HepG2 (cell line): Measurements from ENCODE around the gene PLXNA1. TPM values are rescaled to one million over a fixed set of nuclear protein-coding genes. Genes with fewer than 3 reads are reported as not detected.

ENCODE experiments used
- ATAC-seq: fragments of 200-7000 bp; cut with Tn5 transposase; 3 replicates; pipeline ENCODE4 v1.9.1; 2020; ENCODE audit warnings: mild to moderate bottlenecking, moderate library complexity
- BruUV-seq: library from RNA; stranded (reverse); fragments of 400-500 nt; replicated peaks from 2 replicates; lab custom pipeline; 2021; lab: Mats Ljungman, UMichigan
- CTCF ChIA-PET: fragments of 300-600 bp; formaldehyde crosslinking; extraction: SDS; loops from one replicate; lab custom pipeline; 2021; ENCODE audit warnings: low total read pairs, inconsistent platforms, low intra/inter-chr PET ratio; lab: Yijun Ruan, JAX
- POLR2A ChIA-PET: fragments of 350-600 bp; sonication (Branson Sonifier 250); formaldehyde crosslinking; loops from one replicate; lab custom pipeline; 2020; ENCODE audit warnings: antibody characterized with exemption, inconsistent platforms; lab: Yijun Ruan, JAX
- DNase-seq: peaks from one replicate; pipeline ENCODE4 v3.0.0-alpha.2; 2015; ENCODE audit warnings: low spot score
- FAIRE-seq: peaks from 3 replicates; lab custom pipeline; 2011; peaks lifted over from hg19 to GRCh38; lab: Jason Lieb, UNC
- H2AFZ ChIP-seq: one replicate; pipeline ENCODE4 v1.6.1; 2011; ENCODE audit warnings: low read length, inconsistent platforms
- H3K27ac ChIP-seq: fragments of 300-600 bp; 3 replicates; pipeline ENCODE4 v1.8.0; 2011; ENCODE audit warnings: mixed run types, mild to moderate bottlenecking, mixed read lengths, low read length, inconsistent platforms; ENCODE audit not compliant: insufficient read depth; ENCODE audit errors: extremely low read length
- H3K27me3 ChIP-seq, 2 experiments: fragments of 200-600 bp in 1 of 2; 2 replicates in 1 of 2; 3 replicates in 1 of 2; pipeline versions ENCODE4 v1.6.0 to v1.8.0; 2011; ENCODE audit warnings: low read length in 2 of 2, mild to moderate bottlenecking in 2 of 2, moderate library complexity in 2 of 2, inconsistent platforms in 1 of 2; ENCODE audit not compliant: insufficient read depth in 2 of 2, control insufficient read depth in 1 of 2
- H3K36me3 ChIP-seq, 2 experiments: fragments of 200-600 bp in 1 of 2; replicated peaks in 1 of 2; 2 replicates in 1 of 2; 3 replicates in 1 of 2; pipeline versions ENCODE4 v1.5.1 to v1.8.0; 2011; ENCODE audit warnings: low read length in 2 of 2, inconsistent platforms in 1 of 2; ENCODE audit not compliant: insufficient read depth in 2 of 2, control insufficient read depth in 1 of 2
- H3K4me1 ChIP-seq: 2 replicates; pipeline ENCODE4 v1.5.1; 2012; ENCODE audit warnings: low read length, inconsistent platforms; ENCODE audit not compliant: insufficient read depth
- H3K4me2 ChIP-seq: 2 replicates; pipeline ENCODE4 v1.6.0; 2011; ENCODE audit warnings: low read depth, low read length, inconsistent platforms
- H3K4me3 ChIP-seq, 3 experiments: fragments of 200-600 bp in 1 of 3; sonication (generic), shearing (Covaris generic) in 1 of 3; replicated peaks in 1 of 3; 2 replicates each; pipeline ENCODE4 v1.5.1; 2011 to 2016; ENCODE audit warnings: low read length in 3 of 3, inconsistent platforms in 2 of 3, low read depth in 2 of 3, mild to moderate bottlenecking in 2 of 3, control low read depth in 1 of 3, mixed read lengths in 1 of 3; ENCODE audit not compliant: insufficient read depth in 1 of 3
- H3K79me2 ChIP-seq: one replicate; pipeline ENCODE4 v1.6.1; 2011; ENCODE audit warnings: low read length, inconsistent platforms; ENCODE audit not compliant: insufficient read depth
- H3K9ac ChIP-seq: 2 replicates; pipeline ENCODE4 v1.6.0; 2011; ENCODE audit warnings: mild to moderate bottlenecking, low read depth, low read length, inconsistent platforms; ENCODE audit not compliant: insufficient read depth
- H3K9me3 ChIP-seq: 2 replicates; pipeline ENCODE4 v1.5.1; 2012; ENCODE audit warnings: mild to moderate bottlenecking, low read length
- H4K20me1 ChIP-seq: 2 replicates; pipeline ENCODE4 v1.6.0; 2011; ENCODE audit warnings: inconsistent platforms, mild to moderate bottlenecking, low read length, moderate library complexity; ENCODE audit not compliant: insufficient read depth
- GPN1 ChIP-seq: sonication (generic); formaldehyde crosslinking; IDR thresholded peaks from 2 replicates; pipeline ENCODE4 v1.5.1; 2020; ENCODE audit warnings: missing genetic modification reagents, borderline replicate concordance
- HNF4A ChIP-seq: sonication (generic); formaldehyde crosslinking; IDR thresholded peaks from 2 replicates; pipeline ENCODE4 v1.4.0; 2020; ENCODE audit warnings: missing genetic modification reagents
- NR0B2 ChIP-seq: sonication (generic); formaldehyde crosslinking; IDR thresholded peaks from 2 replicates; pipeline ENCODE4 v1.4.0; 2020; ENCODE audit warnings: mild to moderate bottlenecking, missing genetic modification reagents
- ZHX1 ChIP-seq: sonication (generic); formaldehyde crosslinking; IDR thresholded peaks from 2 replicates; pipeline ENCODE4 v1.8.1; 2022; ENCODE audit warnings: low read depth, mild to moderate bottlenecking, missing genetic modification reagents
- ZNF17 ChIP-seq: sonication (generic); formaldehyde crosslinking; IDR thresholded peaks from 2 replicates; pipeline ENCODE4 v1.5.0; 2020; ENCODE audit warnings: mild to moderate bottlenecking, missing genetic modification reagents
- WGBS: methylation state at CpG from one replicate; pipeline ENCODE4 v1.1.6; 2017; ENCODE audit warnings: low lambda C conversion rate; 5-methylcytosine and 5-hydroxymethylcytosine counted together
- in situ Hi-C: cut with HindIII; loops from 2 replicates; pipeline ENCODE4 v1.10.0; 2017; ENCODE audit warnings: low pct_unique_long_range_greater_than_20kb; ENCODE audit not compliant: extremely low pct_ligation_motif_present
- intact Hi-C: fragments of 100-400 bp; cut with micrococcal nuclease; formaldehyde crosslinking; loops from one replicate; pipeline ENCODE4 v1.10.0; 2022; ENCODE audit not compliant: unreplicated experiment
- polyA plus RNA-seq, 8 experiments: library from polyadenylated mRNA; depleted of rRNA in 3 of 8; stranded (reverse) in 7 of 8; unstranded in 1 of 8; fragments of >200 nt; fragmentation: Illumina TruSeq in 4 of 8; extraction: Trizol in 4 of 8; gene quantifications; 2 replicates each; pipeline versions ENCODE4 v1.2.1 to v1.2.3, GENCODE V29; 2011 to 2016; ENCODE audit warnings: low read depth in 4 of 8, missing spikeins in 1 of 8, mixed read lengths in 1 of 8; ENCODE audit not compliant: insufficient read depth in 1 of 8
- total RNA-seq, 5 experiments: library from RNA; depleted of rRNA; stranded (reverse); fragments of >200 nt; fragmentation: Illumina TruSeq; extraction: Trizol; gene quantifications; 2 replicates each; pipeline ENCODE4 v1.2.3, GENCODE V29; 2016; ENCODE audit warnings: low read depth in 1 of 5
- TF ChIP-seq, protein P1 (sequence below), 2 experiments: IDR thresholded peaks; 2 replicates each; pipeline ENCODE4 v1.6.1; 2011 to 2012; ENCODE audit warnings: low read length in 2 of 2, borderline replicate concordance in 1 of 2, low read depth in 1 of 2, mild to moderate bottlenecking in 1 of 2, moderate library complexity in 1 of 2
- TF ChIP-seq, protein P2 (sequence below): sonication (generic); formaldehyde crosslinking; IDR thresholded peaks from 2 replicates; pipeline ENCODE4 v1.9.0; 2021; ENCODE audit warnings: mild to moderate bottlenecking, missing genetic modification reagents

PLXNA1 gene
- total and polyA plus RNA-seq, 2 of the 13 experiments (the other 11 are each of a cell fraction or from before 2014, with no cell fraction given), result 16.6 to 18.2 TPM

DNA sequence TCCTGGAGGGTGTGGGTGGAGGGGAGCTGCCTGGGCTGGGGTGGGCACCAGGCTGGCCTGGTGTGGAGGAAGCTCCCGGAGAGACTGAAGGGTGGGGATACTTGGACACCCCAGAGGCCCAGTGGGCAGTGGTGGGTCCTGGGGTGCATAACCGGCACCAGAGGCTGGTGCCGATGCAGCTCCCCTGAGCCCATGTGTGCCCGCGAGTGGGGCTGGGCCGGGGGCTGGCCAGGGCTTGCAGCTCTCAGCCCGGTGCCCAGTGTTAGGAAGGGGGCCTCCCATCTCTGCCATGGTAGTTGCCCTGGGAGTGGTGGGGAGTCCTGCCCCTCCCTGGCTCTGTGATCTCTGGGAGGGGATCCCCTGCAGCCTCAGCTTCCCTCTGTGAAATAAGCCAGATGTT is 9.3 kb downstream of the PLXNA1 start:
- CTCF ChIA-PET, result no interaction called here
- H2AFZ ChIP-seq, result no peak overlapping the region
- H3K27ac ChIP-seq, result no peak overlapping the region
- H3K36me3 ChIP-seq, result peaks cover 21 to 24% of the 10 kb centered on the region in 2 experiments; a peak in 4 of 5 replicates
- DNase-seq (no peak), ATAC-seq (no peak)
- no peaks in the 10 kb centered on the region for H3K79me2 ChIP-seq
- H3K9ac ChIP-seq, result no peak overlapping the region
- H3K27me3 ChIP-seq, result no peaks in the 10 kb centered on the region
- TF ChIP-seq HNF4A (CRISPR knock-in tag) (no peak), ZNF17 (no peak), GPN1 (CRISPR knock-in tag) (no peak), NR0B2 (no peak), ZHX1 (CRISPR knock-in tag) (no peak)
- TF ChIP-seq, protein P1, sequence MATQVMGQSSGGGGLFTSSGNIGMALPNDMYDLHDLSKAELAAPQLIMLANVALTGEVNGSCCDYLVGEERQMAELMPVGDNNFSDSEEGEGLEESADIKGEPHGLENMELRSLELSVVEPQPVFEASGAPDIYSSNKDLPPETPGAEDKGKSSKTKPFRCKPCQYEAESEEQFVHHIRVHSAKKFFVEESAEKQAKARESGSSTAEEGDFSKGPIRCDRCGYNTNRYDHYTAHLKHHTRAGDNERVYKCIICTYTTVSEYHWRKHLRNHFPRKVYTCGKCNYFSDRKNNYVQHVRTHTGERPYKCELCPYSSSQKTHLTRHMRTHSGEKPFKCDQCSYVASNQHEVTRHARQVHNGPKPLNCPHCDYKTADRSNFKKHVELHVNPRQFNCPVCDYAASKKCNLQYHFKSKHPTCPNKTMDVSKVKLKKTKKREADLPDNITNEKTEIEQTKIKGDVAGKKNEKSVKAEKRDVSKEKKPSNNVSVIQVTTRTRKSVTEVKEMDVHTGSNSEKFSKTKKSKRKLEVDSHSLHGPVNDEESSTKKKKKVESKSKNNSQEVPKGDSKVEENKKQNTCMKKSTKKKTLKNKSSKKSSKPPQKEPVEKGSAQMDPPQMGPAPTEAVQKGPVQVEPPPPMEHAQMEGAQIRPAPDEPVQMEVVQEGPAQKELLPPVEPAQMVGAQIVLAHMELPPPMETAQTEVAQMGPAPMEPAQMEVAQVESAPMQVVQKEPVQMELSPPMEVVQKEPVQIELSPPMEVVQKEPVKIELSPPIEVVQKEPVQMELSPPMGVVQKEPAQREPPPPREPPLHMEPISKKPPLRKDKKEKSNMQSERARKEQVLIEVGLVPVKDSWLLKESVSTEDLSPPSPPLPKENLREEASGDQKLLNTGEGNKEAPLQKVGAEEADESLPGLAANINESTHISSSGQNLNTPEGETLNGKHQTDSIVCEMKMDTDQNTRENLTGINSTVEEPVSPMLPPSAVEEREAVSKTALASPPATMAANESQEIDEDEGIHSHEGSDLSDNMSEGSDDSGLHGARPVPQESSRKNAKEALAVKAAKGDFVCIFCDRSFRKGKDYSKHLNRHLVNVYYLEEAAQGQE (IDR thresholded peaks at IDR 0.05; ENCODE audit: borderline replicate concordance in 1 of 2, low read depth in 1 of 2, low read length in 2 of 2), result no peak
- TF ChIP-seq, protein P2, sequence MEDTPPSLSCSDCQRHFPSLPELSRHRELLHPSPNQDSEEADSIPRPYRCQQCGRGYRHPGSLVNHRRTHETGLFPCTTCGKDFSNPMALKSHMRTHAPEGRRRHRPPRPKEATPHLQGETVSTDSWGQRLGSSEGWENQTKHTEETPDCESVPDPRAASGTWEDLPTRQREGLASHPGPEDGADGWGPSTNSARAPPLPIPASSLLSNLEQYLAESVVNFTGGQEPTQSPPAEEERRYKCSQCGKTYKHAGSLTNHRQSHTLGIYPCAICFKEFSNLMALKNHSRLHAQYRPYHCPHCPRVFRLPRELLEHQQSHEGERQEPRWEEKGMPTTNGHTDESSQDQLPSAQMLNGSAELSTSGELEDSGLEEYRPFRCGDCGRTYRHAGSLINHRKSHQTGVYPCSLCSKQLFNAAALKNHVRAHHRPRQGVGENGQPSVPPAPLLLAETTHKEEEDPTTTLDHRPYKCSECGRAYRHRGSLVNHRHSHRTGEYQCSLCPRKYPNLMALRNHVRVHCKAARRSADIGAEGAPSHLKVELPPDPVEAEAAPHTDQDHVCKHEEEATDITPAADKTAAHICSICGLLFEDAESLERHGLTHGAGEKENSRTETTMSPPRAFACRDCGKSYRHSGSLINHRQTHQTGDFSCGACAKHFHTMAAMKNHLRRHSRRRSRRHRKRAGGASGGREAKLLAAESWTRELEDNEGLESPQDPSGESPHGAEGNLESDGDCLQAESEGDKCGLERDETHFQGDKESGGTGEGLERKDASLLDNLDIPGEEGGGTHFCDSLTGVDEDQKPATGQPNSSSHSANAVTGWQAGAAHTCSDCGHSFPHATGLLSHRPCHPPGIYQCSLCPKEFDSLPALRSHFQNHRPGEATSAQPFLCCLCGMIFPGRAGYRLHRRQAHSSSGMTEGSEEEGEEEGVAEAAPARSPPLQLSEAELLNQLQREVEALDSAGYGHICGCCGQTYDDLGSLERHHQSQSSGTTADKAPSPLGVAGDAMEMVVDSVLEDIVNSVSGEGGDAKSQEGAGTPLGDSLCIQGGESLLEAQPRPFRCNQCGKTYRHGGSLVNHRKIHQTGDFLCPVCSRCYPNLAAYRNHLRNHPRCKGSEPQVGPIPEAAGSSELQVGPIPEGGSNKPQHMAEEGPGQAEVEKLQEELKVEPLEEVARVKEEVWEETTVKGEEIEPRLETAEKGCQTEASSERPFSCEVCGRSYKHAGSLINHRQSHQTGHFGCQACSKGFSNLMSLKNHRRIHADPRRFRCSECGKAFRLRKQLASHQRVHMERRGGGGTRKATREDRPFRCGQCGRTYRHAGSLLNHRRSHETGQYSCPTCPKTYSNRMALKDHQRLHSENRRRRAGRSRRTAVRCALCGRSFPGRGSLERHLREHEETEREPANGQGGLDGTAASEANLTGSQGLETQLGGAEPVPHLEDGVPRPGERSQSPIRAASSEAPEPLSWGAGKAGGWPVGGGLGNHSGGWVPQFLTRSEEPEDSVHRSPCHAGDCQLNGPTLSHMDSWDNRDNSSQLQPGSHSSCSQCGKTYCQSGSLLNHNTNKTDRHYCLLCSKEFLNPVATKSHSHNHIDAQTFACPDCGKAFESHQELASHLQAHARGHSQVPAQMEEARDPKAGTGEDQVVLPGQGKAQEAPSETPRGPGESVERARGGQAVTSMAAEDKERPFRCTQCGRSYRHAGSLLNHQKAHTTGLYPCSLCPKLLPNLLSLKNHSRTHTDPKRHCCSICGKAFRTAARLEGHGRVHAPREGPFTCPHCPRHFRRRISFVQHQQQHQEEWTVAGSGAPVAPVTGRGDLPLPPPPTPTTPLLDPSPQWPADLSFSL (CRISPR knock-in tag), result no peak
- TF ChIP-seq, all 625 proteins: peak for 0
- Histone ChIP-seq H4K20me1 (peaks cover 7% of the 10 kb centered on the region; the same call in 1 of the 2 replicates), H3K4me2 (no peak overlapping the region), H3K4me1 (no peaks in the 10 kb centered on the region), H3K9me3 (no peaks in the 10 kb centered on the region), H3K4me3 (no peak overlapping the region)
- no peak for FAIRE-seq
- in situ Hi-C loops, result no loop called here
- intact Hi-C loops, result no loop called here
- POLR2A ChIA-PET, result no interaction called here
- no TSS peak for BruUV-seq
- WGBS, result 100% methylated on average over 2 of the region's 7 CpGs
